GM11168 (cell line): Measurements from ENCODE around the gene IFNLR1.

Experiments used
- in situ Hi-C: fragments of 300-500 bp; cut with MboI; formaldehyde crosslinking; loops from one replicate; pipeline ENCODE4 v1.12.0; 2022; ENCODE audit warnings: low sequenced_read_pairs; ENCODE audit not compliant: unreplicated experiment

IFNLR1 gene

GRCh38 chr1:24154215-24154614, 32.9 kb downstream of the IFNLR1 start:
- in situ Hi-C loops, result loop anchor here (5.0 kb wide), 1 partner anchor 33 kb away; the partner anchor contains the start of gene IFNLR1

DNA sequence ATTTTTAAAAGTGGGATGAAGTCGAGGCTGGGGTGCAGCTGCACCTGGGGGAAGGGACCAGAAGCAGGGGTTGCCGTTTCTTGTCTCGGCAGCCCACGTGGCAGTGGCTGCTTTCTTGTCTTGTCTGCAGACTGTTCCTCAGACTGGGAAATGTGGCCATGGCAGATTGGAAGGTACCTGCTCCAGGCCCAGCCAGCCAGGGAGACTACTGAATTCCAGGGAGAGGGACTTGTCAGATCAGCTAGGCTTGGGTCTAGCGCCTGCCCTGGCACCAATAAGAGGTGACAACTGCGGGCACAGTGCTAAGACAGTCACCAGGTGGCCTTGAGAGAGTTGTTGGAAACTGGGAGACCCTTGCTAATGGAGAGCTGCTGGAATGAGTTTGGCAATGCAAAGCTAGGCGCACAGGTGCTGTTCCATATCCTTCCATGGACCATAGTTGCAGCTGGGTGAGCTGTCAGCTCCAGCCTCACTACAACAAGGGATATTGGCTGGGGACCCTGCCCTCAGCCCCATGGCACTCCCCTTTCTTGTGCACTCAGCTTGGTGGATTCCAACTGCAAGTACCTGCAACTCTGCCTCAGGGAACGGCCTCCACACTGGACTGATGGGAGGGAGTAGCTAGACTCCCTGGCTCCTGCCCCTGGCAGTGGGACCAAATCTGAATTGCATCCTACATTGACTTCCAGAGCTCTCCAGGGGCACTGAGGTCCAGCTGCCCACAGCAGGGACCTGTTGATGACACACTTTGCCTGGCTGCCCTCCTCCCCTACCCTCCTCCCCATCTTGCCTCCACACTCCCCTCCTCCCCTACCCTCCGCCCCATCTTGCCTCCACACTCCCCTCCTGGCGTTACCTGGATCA, 34.2 kb downstream of the IFNLR1 start:
- in situ Hi-C loops, result loop anchor here (5.0 kb wide), 1 partner anchor 34 kb away; the partner anchor contains the start of gene IFNLR1

GRCh38 chr1:24151175-24151533, 35.9 kb downstream of the IFNLR1 start:
- in situ Hi-C loops, result loop anchor here (5.0 kb wide), 1 partner anchor 36 kb away; the partner anchor contains the start of gene IFNLR1

GRCh38 chr1:24150234-24151174, 36.6 kb downstream of the IFNLR1 start:
- in situ Hi-C loops, result loop anchor here (5.0 kb wide), 1 partner anchor 37 kb away; the partner anchor contains the start of gene IFNLR1

- in situ Hi-C loops, result loop anchor here (5.0 kb wide), 1 partner anchor 37 kb away; the partner anchor contains the start of gene IFNLR1
Observed at GRCh38 chr1:24149866-24150233, 37.2 kb downstream of the IFNLR1 start.

DNA sequence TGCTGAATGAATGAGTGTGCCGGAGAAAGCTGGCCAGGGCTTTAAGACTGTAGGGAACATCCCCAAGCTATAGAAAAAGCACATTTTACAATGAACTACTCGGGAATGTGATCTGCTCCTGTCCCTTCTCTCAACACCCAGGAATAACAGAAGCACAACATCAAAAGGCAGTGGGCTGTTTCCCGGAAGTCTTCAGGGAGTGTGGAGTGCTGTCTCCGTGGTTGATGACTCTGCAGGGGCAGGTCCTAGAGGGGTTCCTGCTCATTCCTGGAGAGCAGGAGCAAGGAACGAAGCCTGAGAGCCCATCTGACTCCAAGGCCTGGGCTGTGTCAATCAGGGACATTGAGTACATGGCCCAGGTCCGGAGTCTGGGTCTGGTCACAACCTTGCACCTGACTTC, 39.3 kb downstream of the IFNLR1 start:
- in situ Hi-C loops, result no loop called here

GRCh38 chr1:24147194-24147593, 39.9 kb downstream of the IFNLR1 start:
- in situ Hi-C loops, result no loop called here

DNA sequence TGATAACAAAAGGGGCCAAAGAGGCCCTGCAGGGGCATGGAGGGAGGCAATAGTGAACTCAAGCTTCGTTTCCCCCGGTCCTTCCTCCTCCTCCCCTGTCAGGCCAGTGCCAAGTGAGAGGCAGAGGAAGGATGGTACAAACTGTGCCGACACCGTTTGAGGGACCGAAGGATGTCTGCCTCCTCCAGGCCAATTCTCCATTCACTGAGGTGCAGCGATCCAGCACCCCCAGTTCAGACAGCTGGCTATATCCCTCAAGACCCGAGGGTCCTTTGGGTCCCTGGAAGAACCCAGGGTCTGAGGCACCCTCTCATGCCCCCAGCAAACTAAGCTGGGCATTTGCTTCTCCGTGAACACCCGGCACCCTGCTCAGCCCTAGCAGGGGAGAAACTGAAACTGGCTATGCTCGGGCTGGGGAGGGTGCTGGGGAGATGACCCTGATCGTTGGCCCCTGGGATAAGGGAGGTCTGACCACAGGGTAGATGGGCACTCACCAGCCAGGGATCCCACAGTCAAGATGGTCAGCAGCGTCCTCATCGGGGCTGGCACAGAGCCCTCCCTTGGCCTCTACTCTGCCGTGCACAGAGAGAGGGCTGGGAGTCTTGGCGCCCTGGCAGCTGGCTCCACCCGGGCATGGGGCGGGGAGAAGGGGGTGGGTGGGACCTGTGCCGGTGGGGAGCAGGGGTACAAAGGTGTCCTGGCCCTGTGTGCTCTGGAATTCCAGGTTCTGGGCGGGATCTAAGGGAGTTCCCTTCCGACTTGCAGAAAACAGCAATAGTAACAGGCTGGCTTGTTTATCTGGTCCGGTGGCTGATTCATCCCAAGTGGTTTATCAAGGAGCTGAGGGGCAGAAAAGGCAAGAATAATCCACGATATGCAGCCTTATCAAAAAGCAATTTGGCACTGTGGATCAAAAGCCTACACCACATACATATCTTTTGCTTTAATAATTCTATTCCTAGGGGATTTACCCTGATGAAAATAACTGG, 44.2 kb downstream of the IFNLR1 start, which contains the start of gene IL22RA1:
Gene IL22RA1 (minus strand): TSS at position 595 of the 989 bp plus-strand sequence. CDS start 58 bp downstream, at position 537.
- in situ Hi-C loops, result no loop called here

GRCh38 chr1:24141311-24141997, 45.6 kb downstream of the IFNLR1 start:
- in situ Hi-C loops, result no loop called here

DNA sequence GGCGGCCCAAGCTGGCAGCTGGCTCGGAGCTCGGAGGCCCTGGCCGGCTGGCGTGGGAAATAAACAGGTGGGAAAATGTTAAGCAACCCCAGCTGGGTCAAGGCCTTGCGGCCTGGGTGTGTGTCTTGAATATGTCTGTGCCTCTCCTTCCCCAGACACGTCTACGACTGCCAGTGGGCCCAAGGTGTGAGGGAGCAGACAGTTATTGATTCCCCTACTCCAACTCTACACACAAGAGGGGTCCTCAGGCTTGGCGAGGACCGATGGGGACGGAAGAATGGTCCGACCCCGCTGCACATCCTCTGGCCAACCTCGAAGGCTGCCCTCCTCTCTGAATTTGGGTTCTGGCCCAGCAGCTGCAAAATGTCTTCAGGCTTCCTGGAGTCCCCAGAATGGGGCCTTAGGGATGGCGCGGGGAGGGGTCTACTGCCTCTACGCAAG, 46.3 kb downstream of the IFNLR1 start:
- in situ Hi-C loops, result no loop called here

DNA sequence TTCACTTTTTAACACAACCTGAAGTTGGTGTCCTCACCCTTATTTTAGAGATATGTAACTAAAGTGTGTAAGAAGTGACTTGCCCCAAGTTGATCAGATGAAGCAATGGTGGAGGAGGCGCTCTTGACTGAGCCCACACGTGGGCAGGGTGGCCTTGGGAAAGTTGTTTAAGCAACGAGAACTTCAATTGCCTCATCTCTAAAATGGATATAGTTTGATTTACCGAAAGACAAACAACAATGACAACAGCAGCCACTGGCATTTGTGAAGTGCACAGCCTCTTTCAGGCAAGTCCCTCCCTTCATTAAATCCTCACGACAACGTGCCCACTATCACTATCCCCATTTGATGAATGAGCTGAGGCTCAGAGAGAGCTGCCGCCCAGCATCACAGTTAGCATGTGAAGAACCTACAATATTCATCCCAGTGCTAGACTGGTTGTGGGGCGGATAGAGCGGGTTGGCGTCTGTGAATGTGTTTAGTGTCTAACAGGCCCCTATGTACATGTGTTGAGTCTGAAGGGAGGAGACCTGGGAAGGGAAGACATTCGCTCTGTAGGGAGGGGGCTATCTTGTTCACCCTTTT, 47.2 kb downstream of the IFNLR1 start:
- in situ Hi-C loops, result no loop called here

GRCh38 chr1:24139222-24139489, 47.9 kb downstream of the IFNLR1 start:
- in situ Hi-C loops, result no loop called here

DNA sequence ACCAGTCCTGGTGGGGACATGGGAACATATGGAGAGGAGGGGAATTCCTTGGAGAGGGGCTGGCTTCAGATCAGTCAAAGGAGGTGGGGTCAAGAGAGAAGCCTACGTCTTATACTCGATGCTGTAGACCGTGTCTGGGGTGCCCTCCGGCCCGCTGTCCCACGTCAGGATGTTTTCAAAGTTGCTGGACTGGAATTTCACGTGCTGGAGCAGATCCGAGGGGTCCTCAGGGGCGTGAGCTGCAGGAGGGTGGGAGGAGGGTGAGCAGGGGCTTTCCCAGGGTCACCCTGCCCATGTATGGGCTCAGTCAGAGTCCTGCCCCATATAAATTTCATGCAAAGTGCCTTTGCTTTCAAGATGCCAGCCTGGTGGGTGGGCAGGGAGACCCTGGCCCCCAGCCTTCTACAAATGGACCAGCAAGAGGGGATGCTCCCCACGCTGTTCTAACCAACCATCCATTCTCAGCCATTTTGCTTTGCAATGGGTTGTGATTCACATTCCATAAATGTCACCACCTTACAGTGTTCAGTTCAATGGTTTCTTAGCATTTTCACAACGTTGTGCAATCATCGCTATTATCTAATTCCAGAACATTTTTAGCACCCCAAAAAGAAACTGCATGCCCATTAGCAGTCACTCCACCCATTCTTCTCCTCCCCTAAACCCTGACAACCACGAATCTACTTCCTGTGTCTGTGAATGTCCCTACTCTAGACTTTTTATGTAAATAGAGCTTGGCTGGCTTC, 48.4 kb downstream of the IFNLR1 start:
- in situ Hi-C loops, result no loop called here

GRCh38 chr1:24136956-24137539, 50.0 kb downstream of the IFNLR1 start:
- in situ Hi-C loops, result no loop called here

- in situ Hi-C loops, result no loop called here
Observed at GRCh38 chr1:24134376-24134775, 52.7 kb downstream of the IFNLR1 start.

GRCh38 chr1:24133819-24134218, 53.3 kb downstream of the IFNLR1 start:
- in situ Hi-C loops, result no loop called here

DNA sequence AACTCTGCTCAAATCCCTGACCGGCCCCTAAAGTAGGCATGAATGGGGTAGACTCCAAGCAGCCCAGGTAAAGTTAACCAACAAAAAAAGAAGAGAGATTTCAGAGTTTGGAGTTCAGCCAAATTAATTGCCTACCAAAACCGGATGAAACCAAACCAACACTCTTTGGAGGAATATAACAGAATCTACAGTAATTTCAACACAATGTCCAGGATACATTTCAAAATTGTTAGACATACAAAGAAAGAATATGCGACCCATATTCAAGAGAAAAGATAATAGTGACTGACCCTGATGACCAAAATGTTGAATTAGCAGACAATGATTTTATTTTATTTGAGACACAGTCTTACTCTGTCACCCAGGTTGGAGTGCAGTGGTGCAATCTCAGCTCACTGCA, 56.7 kb downstream of the IFNLR1 start:
- in situ Hi-C loops, result no loop called here
